H9 (cell line): Measurements from ENCODE around the gene SCAP. TPM values are rescaled to one million over a fixed set of nuclear protein-coding genes. Genes with fewer than 3 reads are reported as not detected.

Experiments
- DNase-seq: peaks from one replicate; pipeline ENCODE4 v3.0.0-alpha.2; 2017
- H2AFZ ChIP-seq: one replicate; pipeline ENCODE4 v1.6.1; 2013; ENCODE audit warnings: mild to moderate bottlenecking, low read length, control low read depth, moderate library complexity
- H2AK5ac ChIP-seq: 2 replicates; pipeline ENCODE4 v1.6.1; 2013; ENCODE audit warnings: low read length, control low read depth, mixed read lengths; ENCODE audit not compliant: insufficient read length
- H2BK120ac ChIP-seq: one replicate; pipeline ENCODE4 v1.6.1; 2013; ENCODE audit warnings: low read depth, mild to moderate bottlenecking, low read length, control low read depth, inconsistent platforms; ENCODE audit not compliant: poor library complexity, severe bottlenecking
- H2BK12ac ChIP-seq: 2 replicates; pipeline ENCODE4 v1.6.1; 2013; ENCODE audit warnings: low read length, control low read depth, mixed read lengths, low read depth; ENCODE audit not compliant: insufficient read length
- H2BK15ac ChIP-seq: 2 replicates; pipeline ENCODE4 v1.6.1; 2013; ENCODE audit warnings: low read depth, low read length, control low read depth
- H2BK20ac ChIP-seq: one replicate; pipeline ENCODE4 v1.6.1; 2013; ENCODE audit warnings: low read depth, mild to moderate bottlenecking, low read length, control low read depth, inconsistent platforms; ENCODE audit not compliant: poor library complexity, severe bottlenecking
- H2BK5ac ChIP-seq: 2 replicates; pipeline ENCODE4 v1.6.1; 2013; ENCODE audit warnings: low read length, control low read depth, mixed read lengths; ENCODE audit not compliant: insufficient read length
- H3K14ac ChIP-seq: 2 replicates; pipeline ENCODE4 v1.6.1; 2013; ENCODE audit warnings: low read length, control low read depth; ENCODE audit not compliant: insufficient read depth
- H3K18ac ChIP-seq: 2 replicates; pipeline ENCODE4 v1.6.1; 2013; ENCODE audit warnings: low read depth, mild to moderate bottlenecking, mixed read lengths, low read length, control low read depth; ENCODE audit not compliant: insufficient read length
- H3K23ac ChIP-seq: 2 replicates; pipeline ENCODE4 v1.6.1; 2013; ENCODE audit warnings: low read length, control low read depth, mixed read lengths, low read depth; ENCODE audit not compliant: insufficient read length
- H3K23me2 ChIP-seq: 2 replicates; pipeline ENCODE4 v1.6.1; 2013; ENCODE audit warnings: low read depth, mild to moderate bottlenecking, mixed read lengths, low read length, control low read depth; ENCODE audit not compliant: insufficient read length, poor library complexity, severe bottlenecking
- H3K27ac ChIP-seq: 2 replicates; pipeline ENCODE4 v1.5.1; 2013; ENCODE audit warnings: low read length, control low read depth, mixed read lengths, low read depth; ENCODE audit not compliant: insufficient read length
- H3K27me3 ChIP-seq: 2 replicates; pipeline ENCODE4 v1.6.1; 2013; ENCODE audit warnings: low read length, control low read depth, inconsistent platforms; ENCODE audit not compliant: insufficient read depth
- H3K4ac ChIP-seq: 2 replicates; pipeline ENCODE4 v1.6.1; 2013; ENCODE audit warnings: low read depth, mild to moderate bottlenecking, control low read depth, inconsistent platforms, low read length, moderate library complexity
- H3K4me1 ChIP-seq: 2 replicates; pipeline ENCODE4 v1.6.1; 2013; ENCODE audit warnings: low read length, control low read depth, inconsistent platforms; ENCODE audit not compliant: insufficient read depth
- H3K4me2 ChIP-seq: 2 replicates; pipeline ENCODE4 v1.6.1; 2013; ENCODE audit warnings: low read length, control low read depth, mixed read lengths; ENCODE audit not compliant: insufficient read length, insufficient read depth
- H3K56ac ChIP-seq: 2 replicates; pipeline ENCODE4 v1.6.1; 2013; ENCODE audit warnings: low read depth, mild to moderate bottlenecking, mixed read lengths, low read length, control low read depth; ENCODE audit not compliant: insufficient read length
- H3K79me1 ChIP-seq: 2 replicates; pipeline ENCODE4 v1.6.1; 2013; ENCODE audit warnings: low read depth, mild to moderate bottlenecking, moderate library complexity, low read length, control low read depth, inconsistent platforms; ENCODE audit not compliant: insufficient read depth, poor library complexity, severe bottlenecking
- H3K79me2 ChIP-seq: 2 replicates; pipeline ENCODE4 v1.6.1; 2013; ENCODE audit warnings: low read length, control low read depth, inconsistent platforms; ENCODE audit not compliant: insufficient read depth
- H3K9ac ChIP-seq: 2 replicates; pipeline ENCODE4 v1.6.1; 2013; ENCODE audit warnings: low read length, control low read depth, mixed read lengths; ENCODE audit not compliant: insufficient read length; ENCODE audit errors: extremely low read depth
- H3K9me3 ChIP-seq: one replicate; pipeline ENCODE4 v1.6.1; 2013; ENCODE audit warnings: low read depth, low read length, inconsistent platforms; ENCODE audit not compliant: control insufficient read depth
- H3T11ph ChIP-seq: one replicate; pipeline ENCODE4 v1.6.1; 2013; ENCODE audit warnings: mild to moderate bottlenecking, low read length, control low read depth, inconsistent platforms
- H4K20me1 ChIP-seq: one replicate; pipeline ENCODE4 v1.6.1; 2013; ENCODE audit not compliant: control insufficient read depth, insufficient read length, insufficient read depth
- H4K5ac ChIP-seq: 2 replicates; pipeline ENCODE4 v1.6.1; 2013; ENCODE audit warnings: low read depth, mild to moderate bottlenecking, mixed read lengths, low read length, control low read depth; ENCODE audit not compliant: insufficient read length
- H4K8ac ChIP-seq: replicated peaks from 2 replicates; pipeline ENCODE4 v1.6.1; 2013; ENCODE audit warnings: low read length, control low read depth, mixed read lengths, low read depth; ENCODE audit not compliant: insufficient read length
- H4K91ac ChIP-seq: 2 replicates; pipeline ENCODE4 v1.6.1; 2013; ENCODE audit warnings: low read depth, mild to moderate bottlenecking, moderate library complexity, mixed read lengths, low read length, control low read depth; ENCODE audit not compliant: insufficient read length
- H3K27ac Mint-ChIP-seq, 3 experiments: 2 replicates in 2 of 3; 3 replicates in 1 of 3; pipeline ENCODE4 v1.8.0; 2020 to 2021; ENCODE audit warnings: mixed read lengths in 3 of 3, mild to moderate bottlenecking in 1 of 3, moderate library complexity in 1 of 3
- H3K27me3 Mint-ChIP-seq: 2 replicates; pipeline ENCODE4 v1.8.0; 2021; ENCODE audit warnings: low read depth, mild to moderate bottlenecking, moderate library complexity, mixed read lengths
- H3K36me3 Mint-ChIP-seq, 3 experiments: 2 replicates in 2 of 3; 3 replicates in 1 of 3; pipeline ENCODE4 v1.8.0; 2020 to 2021; ENCODE audit warnings: low read depth in 3 of 3, mixed read lengths in 3 of 3; ENCODE audit not compliant: insufficient read depth in 1 of 3
- H3K4me1 Mint-ChIP-seq, 2 experiments: 2 replicates each; pipeline ENCODE4 v1.8.0; 2020; ENCODE audit warnings: mixed read lengths in 2 of 2
- H3K4me3 Mint-ChIP-seq, 2 experiments: 2 replicates in 1 of 2; 3 replicates in 1 of 2; pipeline ENCODE4 v1.8.0; 2020 to 2021; ENCODE audit warnings: mild to moderate bottlenecking in 2 of 2, mixed read lengths in 2 of 2, moderate library complexity in 1 of 2
- H3K9me3 Mint-ChIP-seq, 2 experiments: 2 replicates in 1 of 2; 3 replicates in 1 of 2; pipeline ENCODE4 v1.8.0; 2020; ENCODE audit warnings: mild to moderate bottlenecking in 2 of 2, mixed read lengths in 2 of 2, moderate library complexity in 1 of 2
- CTCF ChIP-seq: fragments of 200-600 bp; sonication (generic); conservative IDR thresholded peaks from 3 replicates; pipeline ENCODE4 v1.8.0; 2021; ENCODE audit warnings: antibody characterized with exemption, mild to moderate bottlenecking
- WGBS: extraction: QIAGEN DNeasy Blood & Tissue Kit; methylation state at CpG from one replicate; pipeline ENCODE4 v1.1.7; 2013; ENCODE audit warnings: missing lambda C conversion rate, low lambda C conversion rate, mixed read lengths; ENCODE audit not compliant: insufficient read length; ENCODE audit errors: extremely low coverage; 5-methylcytosine and 5-hydroxymethylcytosine counted together
- total RNA-seq: library from RNA; stranded (reverse); gene quantifications from 2 replicates; pipeline ENCODE4 v1.2.1, GENCODE V29; 2021

SCAP gene
- total RNA-seq, 1 experiment from 2014 or later, result 104 TPM

GRCh38 chr3:47366833-47367232 lies 108.9 kb downstream of the SCAP start:
- H2BK12ac ChIP-seq, result no peak overlapping the region
- H4K8ac ChIP-seq, result no peak overlapping the region
- H3K4me2 ChIP-seq, result no peak overlapping the region
- H3T11ph ChIP-seq, result no peak overlapping the region
- H3K4ac ChIP-seq, result no peak overlapping the region
- H3K4me1 Mint-ChIP-seq, result peaks cover 9 to 12% of the 10 kb centered on the region in 2 experiments
- no peak overlapping the region for H3K9ac ChIP-seq
- no CpG with 5 or more reads among the region's 2 CpGs for WGBS
- no peak overlapping the region for H3K56ac ChIP-seq
- no peak for TF ChIP-seq CTCF
- no peaks in the 10 kb centered on the region for H3K9me3 Mint-ChIP-seq
- H2BK120ac ChIP-seq, result no peak overlapping the region
- no peaks in the 10 kb centered on the region for H3K23me2 ChIP-seq
- no peak overlapping the region for H3K23ac ChIP-seq
- no peaks in the 10 kb centered on the region for H3K4me1 ChIP-seq
- no peak overlapping the region for H2BK5ac ChIP-seq
- H2BK15ac ChIP-seq, result no peak overlapping the region
- H3K9me3 ChIP-seq, result no peaks in the 10 kb centered on the region
- no peak overlapping the region for H4K91ac ChIP-seq
- no peak overlapping the region for H3K18ac ChIP-seq
- H3K4me3 Mint-ChIP-seq, result no peak overlapping the region
- no peaks in the 10 kb centered on the region; the same call in 1 of the 2 replicates for H3K27me3 Mint-ChIP-seq
- no peaks in the 10 kb centered on the region for H4K20me1 ChIP-seq
- DNase-seq, result no peak
- H2AK5ac ChIP-seq, result no peak overlapping the region
- H3K27ac ChIP-seq, result no peak overlapping the region
- H3K27me3 ChIP-seq, result no peaks in the 10 kb centered on the region
- H3K14ac ChIP-seq, result no peak overlapping the region
- H2BK20ac ChIP-seq, result no peak overlapping the region
- H3K79me2 ChIP-seq, result no peaks in the 10 kb centered on the region
- no peak overlapping the region for H4K5ac ChIP-seq
- H3K27ac Mint-ChIP-seq, result no peak overlapping the region
- no peaks in the 10 kb centered on the region for H3K36me3 Mint-ChIP-seq
- H3K79me1 ChIP-seq, result no peaks in the 10 kb centered on the region
- H2AFZ ChIP-seq, result no peak overlapping the region
